Measurements from ENCODE around the gene PAPLN. TPM values are rescaled to one million over a fixed set of nuclear protein-coding genes. Genes with fewer than 3 reads are reported as not detected.

Gene PAPLN
- total RNA-seq, 6 experiments from 2014 or later: 1.5 to 3.0 (median 2.3) TPM

DNA sequence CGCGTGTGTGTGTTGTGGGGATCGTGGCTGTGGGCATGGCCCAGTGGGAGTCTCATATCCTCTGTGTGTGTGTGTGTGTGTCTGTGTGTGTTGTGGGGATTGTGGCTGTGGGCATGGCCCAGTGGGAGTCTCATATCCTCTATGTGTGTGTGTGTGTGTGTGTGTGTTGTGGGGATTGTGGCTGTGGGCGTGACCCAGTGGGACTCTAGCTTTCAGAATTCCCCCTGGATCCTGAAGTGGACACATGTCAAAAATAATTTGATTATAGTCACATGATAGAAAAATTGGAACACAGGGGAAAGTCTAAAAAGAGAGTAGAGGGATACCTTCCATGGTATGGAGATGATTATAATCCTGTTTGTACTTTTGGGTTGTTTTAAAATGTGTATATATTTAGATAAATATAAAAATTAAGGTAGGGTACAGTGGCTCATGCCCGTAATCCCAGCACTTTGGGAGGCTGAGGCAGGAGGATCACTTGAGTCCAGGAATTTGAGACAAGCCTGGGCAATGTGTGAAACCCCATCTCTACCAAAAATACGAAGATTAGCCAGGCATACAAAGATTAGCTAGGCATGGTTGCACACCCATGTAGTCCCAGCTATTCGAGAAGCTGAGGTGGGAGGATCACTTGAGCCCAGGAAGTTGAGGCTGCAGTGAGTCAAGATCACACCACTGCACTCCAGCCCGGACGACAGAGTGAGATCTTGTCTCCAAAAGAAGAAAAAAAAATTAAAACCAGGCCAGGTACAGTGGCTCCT lies 11.0 kb downstream of the PAPLN start:
- peak; percentile 25 for DNase-seq
- TF ChIP-seq, protein P1, sequence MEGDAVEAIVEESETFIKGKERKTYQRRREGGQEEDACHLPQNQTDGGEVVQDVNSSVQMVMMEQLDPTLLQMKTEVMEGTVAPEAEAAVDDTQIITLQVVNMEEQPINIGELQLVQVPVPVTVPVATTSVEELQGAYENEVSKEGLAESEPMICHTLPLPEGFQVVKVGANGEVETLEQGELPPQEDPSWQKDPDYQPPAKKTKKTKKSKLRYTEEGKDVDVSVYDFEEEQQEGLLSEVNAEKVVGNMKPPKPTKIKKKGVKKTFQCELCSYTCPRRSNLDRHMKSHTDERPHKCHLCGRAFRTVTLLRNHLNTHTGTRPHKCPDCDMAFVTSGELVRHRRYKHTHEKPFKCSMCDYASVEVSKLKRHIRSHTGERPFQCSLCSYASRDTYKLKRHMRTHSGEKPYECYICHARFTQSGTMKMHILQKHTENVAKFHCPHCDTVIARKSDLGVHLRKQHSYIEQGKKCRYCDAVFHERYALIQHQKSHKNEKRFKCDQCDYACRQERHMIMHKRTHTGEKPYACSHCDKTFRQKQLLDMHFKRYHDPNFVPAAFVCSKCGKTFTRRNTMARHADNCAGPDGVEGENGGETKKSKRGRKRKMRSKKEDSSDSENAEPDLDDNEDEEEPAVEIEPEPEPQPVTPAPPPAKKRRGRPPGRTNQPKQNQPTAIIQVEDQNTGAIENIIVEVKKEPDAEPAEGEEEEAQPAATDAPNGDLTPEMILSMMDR (IDR thresholded peaks at IDR 0.05): no peak
- H3K4me3 Mint-ChIP-seq: no peak overlapping the region
- peak overlapping the region; percentile 27; the same call in 1 of the 2 replicates for H3K27ac Mint-ChIP-seq
- H3K9me3 Mint-ChIP-seq: no peaks in the 10 kb centered on the region
- H3K36me3 Mint-ChIP-seq (ENCODE audit: low read depth): no peaks in the 10 kb centered on the region
- peaks cover 9% of the 10 kb centered on the region for H3K27me3 Mint-ChIP-seq (ENCODE audit: insufficient read depth)
- H3K4me1 Mint-ChIP-seq (ENCODE audit: low read depth): peaks cover 32% of the 10 kb centered on the region

GRCh38 chr14:73249108-73249507 lies 11.8 kb downstream of the PAPLN start:
- DNase-seq: no peak
- Mint-ChIP-seq H3K36me3 (ENCODE audit: low read depth) (no peaks in the 10 kb centered on the region), H3K27me3 (ENCODE audit: insufficient read depth) (peaks cover 5% of the 10 kb centered on the region), H3K4me1 (ENCODE audit: low read depth) (peaks cover 32% of the 10 kb centered on the region), H3K9me3 (no peaks in the 10 kb centered on the region), H3K27ac (peak overlapping the region; percentile 1; the same call in 1 of the 2 replicates), H3K4me3 (no peak overlapping the region)
- TF ChIP-seq, protein P1 (IDR thresholded peaks at IDR 0.05): no peak

- peaks cover 32% of the 10 kb centered on the region for H3K4me1 Mint-ChIP-seq (ENCODE audit: low read depth)
- no peaks in the 10 kb centered on the region for H3K9me3 Mint-ChIP-seq
- H3K27ac Mint-ChIP-seq: no peak overlapping the region
- TF ChIP-seq, protein P1 (IDR thresholded peaks at IDR 0.05): no peak
- H3K27me3 Mint-ChIP-seq (ENCODE audit: insufficient read depth): peaks cover 4% of the 10 kb centered on the region
- H3K36me3 Mint-ChIP-seq (ENCODE audit: low read depth): no peaks in the 10 kb centered on the region
- DNase-seq: no peak
- no peak overlapping the region for H3K4me3 Mint-ChIP-seq
Observed at GRCh38 chr14:73249564-73250316, 12.4 kb downstream of the PAPLN start.

- DNase-seq: no peak
- Mint-ChIP-seq H3K9me3 (no peaks in the 10 kb centered on the region), H3K27ac (no peak overlapping the region), H3K36me3 (ENCODE audit: low read depth) (no peaks in the 10 kb centered on the region), H3K27me3 (ENCODE audit: insufficient read depth) (peaks cover 5% of the 10 kb centered on the region), H3K4me1 (ENCODE audit: low read depth) (peaks cover 32% of the 10 kb centered on the region), H3K4me3 (no peak overlapping the region)
- TF ChIP-seq, protein P1 (IDR thresholded peaks at IDR 0.05): no peak
Observed at GRCh38 chr14:73250317-73250713, 13.0 kb downstream of the PAPLN start.

DNA sequence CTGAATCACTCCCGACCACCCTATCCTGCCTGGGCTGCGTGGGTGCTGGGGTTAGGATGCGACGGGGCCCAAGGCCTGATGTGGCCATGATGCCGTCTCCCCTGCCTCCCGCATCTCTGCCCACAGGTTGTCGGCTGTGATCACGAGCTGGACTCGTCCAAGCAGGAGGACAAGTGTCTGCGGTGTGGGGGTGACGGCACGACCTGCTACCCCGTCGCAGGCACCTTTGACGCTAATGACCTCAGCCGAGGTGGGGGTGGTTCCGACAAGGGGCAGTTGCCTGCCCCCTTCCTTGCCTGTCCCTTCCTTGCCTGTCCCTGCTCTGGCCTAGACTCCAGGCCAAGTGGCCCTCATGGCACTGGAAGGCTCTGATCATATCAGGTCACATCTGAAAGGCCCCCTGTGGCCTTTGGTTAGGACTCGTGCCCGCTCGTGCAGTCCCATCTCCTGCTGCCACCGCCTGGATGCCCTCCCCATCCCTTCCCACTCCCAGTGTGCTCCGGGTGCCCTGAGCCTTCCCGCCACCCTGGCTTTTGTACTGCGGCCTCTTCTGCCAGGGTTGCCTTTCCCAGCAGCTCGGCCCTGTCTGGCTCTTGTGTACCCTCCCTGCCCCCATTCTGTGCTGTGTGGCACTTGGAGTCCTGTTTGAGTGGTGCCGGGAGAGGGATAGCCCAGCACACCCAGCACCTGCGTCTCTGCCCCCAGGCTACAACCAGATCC lies 13.6 kb downstream of the PAPLN start:
- DNase-seq: no peak
- Mint-ChIP-seq H3K27ac (no peak overlapping the region), H3K36me3 (ENCODE audit: low read depth) (no peaks in the 10 kb centered on the region), H3K4me1 (ENCODE audit: low read depth) (peaks cover 32% of the 10 kb centered on the region), H3K4me3 (no peak overlapping the region), H3K27me3 (ENCODE audit: insufficient read depth) (peaks cover 5% of the 10 kb centered on the region), H3K9me3 (no peaks in the 10 kb centered on the region)
- TF ChIP-seq, protein P1 (IDR thresholded peaks at IDR 0.05): no peak
